SK-N-DZ (cell line): ENCODE data around the gene SGMS1. TPM values are rescaled to one million over a fixed set of nuclear protein-coding genes. Genes with fewer than 3 reads are reported as not detected.
"Not testable (repeated sequence)": the region's sequence is repeated elsewhere in the genome, so short reads cannot be mapped to it uniquely, and the experiment has no call there.

Experiments used
- DNase-seq: peaks from one replicate; pipeline ENCODE4 v3.0.0-alpha.2; 2015; ENCODE audit warnings: low spot score
- polyA plus RNA-seq, 2 experiments: library from polyadenylated mRNA; depleted of rRNA; stranded (reverse); fragments of >200 nt; gene quantifications; 2 replicates each; pipeline ENCODE4 v1.2.3, GENCODE V29; 2014

Gene SGMS1
- polyA plus RNA-seq (2014; cell fraction: cytosol; rRNA removed) = 7.8 and 8.0 TPM in 2 replicates
- 5.1 and 6.7 TPM in 2 replicates for polyA plus RNA-seq (2014; cell fraction: nucleus; rRNA removed)

DNA sequence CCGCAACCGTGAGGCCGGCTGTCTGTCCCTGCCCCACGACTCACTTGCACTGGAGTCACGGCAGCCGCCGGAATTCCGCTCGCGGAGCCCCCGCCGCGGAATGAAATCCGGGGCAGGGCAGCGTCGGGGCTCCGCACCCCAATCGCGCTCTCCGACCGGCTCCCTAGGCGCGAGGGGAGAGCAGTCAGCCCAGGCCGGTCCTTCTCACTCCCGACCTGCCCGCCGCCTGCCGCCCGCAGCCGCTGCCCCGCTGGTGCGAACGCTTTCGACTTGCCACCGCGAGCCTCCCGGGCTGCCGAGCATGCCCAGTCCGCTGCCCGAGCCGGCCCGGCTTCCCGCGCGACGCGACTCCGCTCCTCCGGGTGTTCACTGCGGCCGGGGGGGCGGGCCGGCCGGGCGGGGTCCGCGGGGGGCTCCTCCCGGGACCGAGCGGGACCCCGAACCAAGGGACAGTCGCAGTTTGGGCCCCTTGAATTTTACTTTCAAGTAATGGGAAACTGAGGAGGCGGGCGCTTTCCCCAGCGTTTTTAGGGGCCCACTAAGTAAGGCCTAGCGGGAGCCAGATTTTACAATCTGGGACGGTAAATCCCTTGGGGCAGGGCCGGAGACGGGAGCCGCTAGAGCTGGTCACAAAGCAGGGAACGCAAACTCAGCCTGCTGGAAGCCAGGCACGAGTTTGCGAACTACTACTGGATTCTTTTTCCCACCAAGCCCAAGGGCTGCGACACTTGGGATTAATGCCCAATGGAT lies at the start of gene SGMS1:
Gene SGMS1, minus strand, starts transcription at position 294 of the 750 bp plus-strand sequence. CDS start 279,842 bp downstream, outside the sequence.
- peak; percentile 73 for DNase-seq

DNA sequence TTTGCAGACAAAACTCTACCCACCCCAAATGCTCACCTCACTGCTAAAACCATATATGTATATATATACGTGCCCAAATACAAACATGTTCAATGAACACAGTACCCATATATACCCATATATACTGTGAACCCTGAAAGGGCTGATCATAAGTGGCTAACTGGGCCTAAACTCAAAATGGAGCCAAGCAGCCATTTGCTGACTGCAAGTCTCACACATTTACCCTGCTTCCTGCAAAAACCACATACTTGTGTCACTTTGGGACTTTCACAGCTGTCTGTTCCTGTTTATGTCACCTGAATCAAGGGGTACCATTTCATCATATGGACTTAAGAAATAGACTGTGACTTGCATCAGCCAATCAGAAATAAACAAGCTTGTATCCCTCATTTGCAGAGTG lies 48.4 kb upstream of the SGMS1 start:
- not testable (repeated sequence) for DNase-seq

DNA sequence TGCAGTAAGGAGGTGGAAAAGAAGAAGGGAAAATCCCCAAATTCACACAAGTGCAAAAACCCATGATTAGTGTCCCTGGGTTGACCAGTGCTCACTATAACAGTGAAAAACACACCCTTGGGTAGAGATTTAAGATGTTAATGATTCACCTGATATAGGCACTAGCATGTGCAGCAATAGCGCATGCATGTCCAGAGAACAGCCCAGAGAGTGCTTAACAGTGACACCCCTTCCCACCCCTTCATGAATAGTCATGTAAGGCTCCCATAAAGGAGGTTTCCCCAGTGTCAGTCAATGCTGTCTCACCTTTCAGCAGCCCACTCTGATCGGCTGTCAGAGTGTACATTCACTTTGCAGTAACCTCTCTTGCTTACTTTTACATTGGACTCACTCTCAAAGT lies 47.9 kb upstream of the SGMS1 start:
- not testable (repeated sequence) for DNase-seq

DNA sequence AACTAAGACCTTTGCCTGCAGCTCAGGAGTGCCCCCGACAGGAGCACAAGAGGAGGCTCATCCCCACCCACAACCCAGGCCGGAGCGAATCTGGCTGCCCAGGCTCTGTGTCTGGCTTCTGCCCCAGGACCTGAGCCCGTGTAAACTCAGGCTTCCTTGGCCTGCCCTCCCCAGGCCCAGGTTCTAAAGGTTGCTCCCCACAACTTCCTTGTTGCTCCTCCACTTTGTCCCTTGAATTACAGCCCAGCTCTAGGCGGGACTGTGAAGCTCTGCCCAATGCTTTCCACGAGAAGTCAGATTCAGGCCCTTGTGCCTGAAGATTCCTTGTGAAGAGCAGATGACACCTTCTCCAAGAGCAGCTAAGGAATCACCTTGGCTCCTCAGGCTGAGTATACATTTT lies 46.2 kb upstream of the SGMS1 start:
- not testable (repeated sequence) for DNase-seq

DNA sequence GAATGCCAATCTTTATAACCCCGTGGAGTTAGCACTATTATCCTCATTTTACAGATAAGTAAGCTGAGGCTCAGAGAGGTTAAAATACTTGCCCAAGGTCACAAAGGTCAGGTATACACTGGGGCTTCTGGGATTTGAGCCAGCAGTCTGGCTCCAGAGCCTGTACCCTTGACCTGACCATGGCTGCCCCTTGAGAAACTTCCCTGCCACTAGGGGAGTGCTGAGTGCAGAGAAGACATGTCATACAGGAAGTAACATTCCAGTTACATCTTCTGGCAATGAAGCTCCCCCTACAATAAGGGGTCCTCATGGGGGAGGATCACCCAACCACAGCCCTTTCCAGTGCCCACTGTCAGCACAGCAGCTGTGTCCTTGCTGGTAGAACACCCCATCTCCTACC lies 43.6 kb upstream of the SGMS1 start:
- not testable (repeated sequence) for DNase-seq

DNA sequence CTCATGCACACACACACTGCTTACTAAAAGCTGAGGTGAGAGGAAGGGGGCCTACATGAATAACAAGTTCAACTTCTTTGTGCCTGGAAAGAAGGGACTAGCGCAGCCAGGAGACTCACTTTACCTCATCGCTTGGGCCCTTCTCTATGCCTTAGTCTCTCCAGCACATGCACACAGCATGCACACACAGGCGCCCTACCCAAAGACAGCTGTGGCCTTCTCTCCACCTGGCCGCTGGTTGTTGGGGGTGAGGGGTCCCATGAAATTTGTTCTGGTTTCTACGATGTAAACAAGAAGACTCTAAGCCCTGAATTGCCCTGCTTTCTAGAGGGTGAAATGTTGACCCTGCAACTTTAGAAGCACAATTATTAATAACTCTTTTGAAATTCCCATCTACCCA lies 38.7 kb upstream of the SGMS1 start:
- not testable (repeated sequence) for DNase-seq

DNA sequence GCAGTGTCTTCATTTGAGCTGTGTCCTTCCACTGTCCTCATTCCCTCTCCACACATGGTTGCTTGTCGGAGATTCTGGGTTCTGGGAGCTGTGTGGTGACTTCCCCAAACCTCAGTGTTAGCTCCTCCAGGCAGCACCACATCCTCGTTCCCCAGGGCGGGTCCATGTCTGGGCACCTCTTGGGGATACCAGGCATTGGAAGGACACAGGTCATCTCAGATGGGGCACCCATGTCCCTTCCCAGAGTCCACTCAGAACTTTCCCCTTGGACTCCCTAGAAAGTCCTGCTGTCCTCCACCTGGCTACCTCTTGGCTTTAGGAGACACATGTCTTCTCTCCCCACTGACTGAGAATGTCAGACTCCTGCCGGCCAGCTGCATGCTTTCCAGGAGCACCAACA lies 37.8 kb upstream of the SGMS1 start:
- DNase-seq = not testable (repeated sequence)

DNA sequence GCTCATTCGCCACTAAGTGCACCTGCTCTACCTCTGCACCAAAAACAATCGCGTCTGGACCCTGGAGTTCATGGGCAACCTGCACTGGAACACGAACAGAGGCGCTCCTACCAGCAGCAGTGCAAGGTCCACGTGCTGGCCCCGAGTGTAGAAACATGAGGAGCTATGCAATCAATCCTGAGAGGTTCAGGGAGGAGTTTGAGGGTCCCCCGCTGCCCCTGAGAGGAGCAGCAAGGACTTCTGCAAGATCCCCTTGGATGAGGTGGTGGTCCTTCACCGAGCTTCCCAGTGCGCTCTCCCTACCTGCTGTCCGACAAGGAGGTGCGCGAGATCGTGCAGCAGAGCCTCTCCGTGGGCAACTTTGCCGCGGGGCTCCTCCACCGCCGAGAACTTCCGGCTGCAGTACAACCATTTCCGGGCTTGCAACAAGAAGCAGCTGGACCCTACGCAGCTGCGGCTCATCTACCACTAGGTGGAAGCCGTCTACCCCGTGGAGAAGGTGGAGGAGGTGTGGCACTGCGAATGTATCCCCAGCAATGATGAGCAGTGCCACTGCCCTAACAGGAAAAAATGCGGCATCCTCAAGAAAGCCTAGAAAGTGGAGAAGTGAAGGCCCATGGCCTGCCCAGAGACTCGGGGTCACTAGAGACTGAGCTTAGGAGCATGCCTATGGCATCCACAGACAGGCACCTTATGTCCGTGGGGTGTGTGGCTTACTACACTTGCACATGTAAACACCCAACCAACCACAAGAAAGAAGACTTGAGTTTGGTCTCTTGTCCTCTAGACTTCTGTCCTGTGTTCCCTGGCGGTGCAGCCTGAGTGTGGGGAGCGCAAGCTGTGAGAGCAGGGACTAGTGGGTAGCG lies 36.3 kb upstream of the SGMS1 start:
- DNase-seq = peak; percentile 72

DNA sequence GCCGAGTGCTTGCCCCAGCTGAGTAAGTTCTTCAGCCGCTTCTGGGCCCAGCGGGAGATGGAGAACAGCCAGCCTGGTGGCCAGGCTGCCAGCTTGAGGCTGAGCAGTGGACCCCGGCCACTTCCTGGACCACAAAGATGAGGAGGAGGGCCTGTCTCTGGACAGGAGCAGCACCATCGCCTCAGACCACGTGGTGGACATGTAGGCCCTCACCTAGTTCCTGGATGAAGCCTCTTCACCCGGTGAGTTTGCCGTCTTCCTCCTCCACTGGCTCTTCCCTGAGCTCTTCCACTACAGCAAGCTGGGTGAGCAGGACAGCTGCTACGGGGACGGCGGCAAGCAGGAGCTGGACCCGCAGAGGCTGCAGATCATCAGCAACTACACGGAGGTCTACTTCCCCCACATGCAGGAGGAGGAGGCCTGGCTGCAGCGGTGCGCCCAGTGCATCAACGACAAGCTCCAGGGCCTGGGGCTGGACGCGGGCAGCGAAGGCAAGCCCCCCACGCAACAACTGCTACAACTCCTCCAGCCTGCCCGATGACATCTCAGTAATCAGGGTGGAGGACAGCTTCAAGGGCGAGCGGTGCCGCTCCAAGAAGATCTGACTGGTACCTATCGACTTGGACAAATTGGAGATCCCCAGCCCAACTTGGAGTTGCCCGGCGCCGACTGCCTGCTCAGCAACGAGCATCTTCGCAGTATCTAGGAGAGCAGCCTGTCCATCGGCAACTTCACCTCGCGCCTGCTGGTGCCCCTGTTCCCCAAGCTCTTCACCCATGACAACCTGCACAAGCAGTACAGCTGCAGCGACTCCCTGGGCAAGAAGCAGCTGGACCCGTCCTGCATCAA lies 35.5 kb upstream of the SGMS1 start:
- DNase-seq = not testable (repeated sequence)

DNA sequence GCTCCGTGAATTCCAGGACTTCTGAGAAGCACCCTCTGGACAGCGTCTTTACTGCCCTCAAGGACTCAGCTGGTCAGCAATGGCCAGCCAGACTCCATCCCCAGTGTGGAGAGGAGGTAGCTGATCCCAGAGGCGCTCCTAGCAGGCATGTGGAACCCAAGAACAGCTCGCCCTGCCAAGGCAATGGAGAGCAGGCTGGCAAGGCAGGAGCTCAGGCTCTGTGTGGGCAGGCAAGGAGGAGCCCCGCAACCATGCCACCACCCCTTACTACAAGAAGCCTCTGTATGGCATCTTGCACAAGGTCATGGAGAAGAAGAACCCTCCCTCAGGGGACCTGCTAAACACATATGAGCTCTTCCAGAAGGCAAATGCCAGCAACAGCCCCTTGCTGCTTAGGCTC lies 34.4 kb upstream of the SGMS1 start:
- DNase-seq = no peak

DNA sequence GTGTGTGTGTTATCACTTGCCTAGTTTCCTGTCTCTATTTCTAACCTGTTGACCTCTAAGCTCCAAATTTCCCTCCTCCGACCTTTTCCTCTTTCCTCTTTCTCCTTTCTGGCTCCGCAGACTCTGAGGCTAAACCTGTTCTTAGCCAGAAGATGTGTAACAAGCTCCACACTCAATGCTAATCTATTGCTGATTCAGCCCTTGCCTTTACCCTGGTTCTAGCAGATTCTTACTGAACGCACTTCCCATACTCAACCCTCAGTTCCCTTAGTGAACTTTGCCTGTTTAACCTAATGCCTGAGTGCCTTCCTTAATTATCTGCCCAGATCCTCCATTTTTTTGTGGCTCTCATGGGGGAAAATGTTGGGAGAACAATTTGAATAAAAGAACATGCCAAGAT lies 30.0 kb upstream of the SGMS1 start:
- no peak for DNase-seq

DNA sequence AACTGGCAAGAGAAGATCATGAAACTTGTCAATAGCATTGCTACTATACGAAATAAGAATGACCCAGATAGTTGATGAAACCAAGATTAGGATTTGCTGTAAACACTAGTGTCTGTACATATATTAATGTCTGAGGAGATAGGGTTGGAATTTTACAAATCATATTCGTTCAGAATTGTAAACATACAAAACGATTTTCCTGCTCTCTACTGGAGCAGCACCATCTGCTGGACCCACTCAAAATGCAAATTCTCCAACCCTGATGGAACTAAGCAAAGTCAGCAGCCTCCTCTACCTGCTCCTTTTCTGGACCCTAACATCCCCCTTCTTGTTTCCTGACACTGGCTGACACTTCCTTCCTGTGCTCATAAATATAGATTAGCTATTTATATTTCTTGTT lies 29.4 kb upstream of the SGMS1 start:
- no peak for DNase-seq

DNA sequence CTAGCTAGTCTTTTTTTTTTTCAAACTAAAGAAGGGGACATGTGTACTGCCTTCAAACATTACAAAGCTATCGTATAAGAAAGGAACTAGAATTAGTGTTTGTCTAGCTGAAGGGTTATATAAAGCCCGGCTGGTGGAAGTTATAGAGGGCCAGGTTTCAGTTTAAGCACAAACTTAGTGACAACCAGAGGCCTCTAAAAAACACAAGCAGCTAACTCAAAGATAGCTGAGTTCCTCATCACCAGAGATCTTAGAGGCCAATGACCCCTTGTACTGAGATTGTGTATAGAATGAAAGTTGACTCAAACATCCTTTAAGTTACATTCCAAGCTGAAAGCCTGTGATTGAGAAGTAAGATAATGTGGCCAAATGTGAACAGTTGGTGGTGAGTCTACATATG lies 28.1 kb upstream of the SGMS1 start:
- no peak for DNase-seq

DNA sequence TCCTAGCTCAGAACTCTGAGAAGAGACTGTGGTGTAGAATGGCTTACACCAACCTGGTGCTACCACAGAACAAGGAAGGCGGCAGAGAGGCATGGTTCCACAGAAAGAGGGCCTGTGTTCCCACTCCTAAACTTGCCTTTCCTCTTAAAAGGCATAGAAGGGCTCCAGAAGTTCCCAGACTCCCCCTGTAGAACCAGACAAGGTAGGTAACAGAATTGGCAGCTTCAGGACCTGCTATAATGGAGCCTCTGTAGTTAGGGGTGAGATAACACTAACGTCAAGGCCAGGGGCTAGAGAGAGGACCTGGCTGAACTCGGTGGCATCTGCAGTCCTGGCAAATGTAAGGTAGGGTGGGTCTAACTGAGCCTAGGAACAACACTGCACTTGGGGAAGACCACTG lies 26.7 kb upstream of the SGMS1 start:
- DNase-seq = no peak

DNA sequence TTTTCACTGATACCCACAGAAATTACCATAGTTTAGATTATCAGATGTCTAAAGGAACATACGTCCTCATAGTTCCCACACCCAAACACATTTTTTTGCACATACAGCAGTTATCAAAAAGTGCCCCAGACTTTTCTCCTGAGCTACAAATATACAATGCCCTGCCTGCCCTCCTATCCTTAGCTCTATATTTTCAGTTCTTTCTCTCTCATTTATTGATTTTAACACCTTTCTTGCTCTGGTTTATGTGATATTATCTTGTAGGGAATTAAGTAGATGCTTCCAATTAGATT lies 25.1 kb upstream of the SGMS1 start:
- no peak for DNase-seq

DNA sequence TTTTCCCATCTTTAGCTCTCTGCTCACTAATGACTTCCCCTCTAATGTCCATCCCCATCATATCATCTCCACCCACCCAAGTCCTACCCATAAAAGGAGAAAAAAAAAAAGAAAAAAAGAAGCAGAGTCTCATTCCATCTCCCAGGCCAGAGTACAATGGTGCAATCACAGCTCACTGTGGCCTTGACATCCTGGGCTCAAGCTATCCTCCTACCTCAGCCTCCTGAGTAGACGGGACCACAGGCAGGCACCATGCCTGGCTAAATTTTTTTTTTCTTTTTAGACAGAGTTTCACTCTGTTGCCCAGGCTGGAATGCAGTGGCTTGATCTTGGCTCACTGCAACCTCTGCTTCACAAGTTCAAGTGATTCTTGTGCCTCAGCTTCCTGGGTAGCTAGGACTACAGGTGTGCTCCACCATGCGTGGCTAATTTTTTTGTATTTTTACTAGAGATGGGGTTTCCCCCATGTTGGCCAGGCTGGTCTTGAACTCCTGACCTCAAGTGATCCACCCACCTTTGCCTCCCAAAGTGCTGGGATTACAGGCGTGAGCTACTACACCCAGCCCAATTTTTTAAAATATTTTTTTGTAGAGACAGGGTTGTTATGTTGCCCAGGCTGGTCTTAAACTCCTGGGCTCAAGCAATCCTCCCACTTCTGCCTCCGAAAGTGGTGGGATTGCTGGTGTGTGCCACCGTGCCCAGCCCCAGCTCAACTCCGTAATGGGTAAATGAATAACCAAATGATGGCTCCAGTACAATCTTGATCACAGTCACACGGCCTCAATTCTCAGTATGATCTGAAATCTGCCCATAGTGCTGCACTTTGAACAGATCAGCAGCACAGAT lies 24.6 kb upstream of the SGMS1 start:
- DNase-seq = no peak

DNA sequence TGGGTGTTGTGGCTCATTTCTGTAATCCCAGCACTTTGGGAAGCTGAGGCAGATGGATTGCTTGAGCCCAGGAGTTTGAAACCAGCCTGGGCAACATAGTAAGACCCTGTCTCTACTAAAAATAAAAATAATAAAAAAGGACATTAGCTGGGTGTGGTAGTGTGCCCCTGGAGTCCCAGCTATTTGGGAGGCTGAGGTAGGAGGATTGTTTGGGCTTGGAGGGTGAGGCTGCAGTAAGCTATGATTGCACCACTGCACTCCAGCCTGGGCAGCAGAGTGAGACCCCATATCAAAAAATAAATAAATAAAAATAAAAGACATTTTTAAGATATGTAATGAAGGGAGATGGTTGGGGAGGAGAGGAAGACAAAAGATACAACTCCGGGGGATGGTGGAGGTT lies 23.6 kb upstream of the SGMS1 start:
- DNase-seq = not testable (repeated sequence)

DNA sequence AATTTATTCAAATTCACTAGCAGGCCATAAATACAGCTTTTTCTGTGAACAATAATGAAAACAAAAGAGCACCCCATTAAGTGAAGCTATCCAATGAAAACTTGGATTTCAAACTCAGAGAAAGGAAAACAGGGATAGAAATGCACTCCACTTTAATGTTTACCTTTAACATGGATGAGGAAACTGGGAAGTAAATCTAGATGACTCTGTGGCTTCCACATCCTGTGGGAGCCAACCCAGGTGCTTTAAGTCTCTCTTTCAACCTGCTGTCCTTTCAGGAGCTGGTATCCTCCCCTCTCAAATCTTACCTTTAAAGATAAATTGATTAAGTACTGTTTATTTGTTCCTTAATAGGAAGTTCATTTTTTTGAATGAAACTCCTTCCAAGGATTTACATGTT lies 21.5 kb upstream of the SGMS1 start:
- DNase-seq = no peak

DNA sequence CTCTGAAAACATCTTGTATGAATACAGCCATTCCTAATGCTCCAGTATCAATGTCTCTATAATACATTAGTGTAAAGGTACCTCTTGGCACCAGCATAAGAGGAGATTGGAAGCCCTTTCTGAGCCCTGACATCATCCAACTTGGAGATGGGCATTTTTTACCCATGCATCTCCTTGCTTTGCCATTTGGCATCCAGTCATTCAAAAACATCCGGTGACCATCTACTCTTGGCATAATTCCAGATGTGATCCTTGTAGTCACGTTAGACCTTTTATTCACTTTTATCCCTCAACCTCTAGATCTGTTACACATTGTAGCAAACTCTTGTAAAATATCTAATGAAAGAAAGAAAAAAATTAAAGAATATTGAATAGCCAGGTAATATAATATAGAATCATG lies 17.9 kb upstream of the SGMS1 start:
- DNase-seq = no peak

DNA sequence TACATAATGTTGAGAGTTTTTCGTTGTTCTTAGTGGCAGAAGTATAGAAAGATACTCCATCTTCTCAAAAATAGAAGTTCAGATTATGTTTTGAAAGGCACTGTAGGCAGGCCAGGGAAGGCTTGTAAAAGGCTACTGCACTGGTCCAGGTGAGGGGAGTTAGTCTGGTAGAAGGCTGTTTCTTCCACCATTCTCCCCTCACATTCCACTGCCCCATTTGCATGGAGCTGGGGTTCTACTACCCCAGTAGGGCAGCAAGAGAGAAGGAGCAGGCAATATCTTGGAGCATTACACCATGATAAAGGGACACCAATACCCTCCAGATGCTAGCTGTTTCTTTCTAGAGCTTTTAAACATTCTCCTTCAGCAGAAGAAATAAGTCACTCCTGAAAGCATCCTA lies 16.5 kb upstream of the SGMS1 start:
- DNase-seq = no peak
